Ecto neural progenitor cell (in vitro differentiated cells): Measurements from ENCODE around the gene RBM22.
A peak's percentile ranks its signal among the peaks of the same experiment; 100 is the strongest.
"Not testable (repeated sequence)": the region's sequence is repeated elsewhere in the genome, so short reads cannot be mapped to it uniquely, and the experiment has no call there.

Experiments used
- DNase-seq: peaks from one replicate; pipeline ENCODE4 v3.0.0-alpha.2; 2018; ENCODE audit warnings: low spot score

RBM22 gene

DNA sequence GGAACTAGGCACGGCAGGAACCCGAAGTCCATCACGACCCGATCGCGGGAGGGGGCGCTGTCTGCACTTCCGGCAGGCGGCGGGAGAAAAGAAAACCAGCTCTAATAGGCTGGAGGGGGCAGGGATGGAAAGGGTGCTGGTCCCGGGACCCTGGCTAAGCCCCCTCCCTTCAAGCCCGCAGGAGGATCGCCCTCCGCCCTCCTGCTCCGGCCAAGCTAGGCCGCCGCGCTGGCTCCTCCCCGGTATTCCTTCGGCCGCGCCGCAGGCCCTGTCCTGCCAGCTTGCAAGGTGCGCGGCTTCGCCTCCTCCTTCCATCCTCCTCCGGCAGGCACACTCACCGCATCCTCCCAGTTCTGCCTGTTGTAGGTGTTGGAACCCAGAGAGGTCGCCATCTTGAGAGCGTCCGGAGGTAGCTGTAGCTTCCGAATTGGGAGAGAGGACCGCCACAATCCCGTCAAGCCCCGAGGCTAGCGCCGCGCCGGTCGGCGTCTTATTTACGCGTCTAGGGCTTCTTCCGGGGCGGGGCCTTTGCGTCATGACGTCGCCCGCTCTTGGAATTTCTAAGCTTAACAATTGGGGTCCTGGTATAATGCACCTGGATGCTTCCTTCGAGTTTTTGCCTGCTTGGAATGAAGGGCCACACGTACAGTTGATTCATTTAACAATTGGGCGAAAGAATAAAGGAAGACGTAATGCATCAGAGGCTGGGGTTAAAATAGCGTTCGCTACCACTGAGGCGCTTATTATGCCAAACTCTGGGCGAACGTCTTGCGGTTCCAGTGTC is at the start of gene RBM22:
RBM22 (minus strand) TSS at position 469 of the 784 bp plus-strand sequence; CDS start at position 392, 77 bp downstream.
- peak; percentile 93 for DNase-seq

DNA sequence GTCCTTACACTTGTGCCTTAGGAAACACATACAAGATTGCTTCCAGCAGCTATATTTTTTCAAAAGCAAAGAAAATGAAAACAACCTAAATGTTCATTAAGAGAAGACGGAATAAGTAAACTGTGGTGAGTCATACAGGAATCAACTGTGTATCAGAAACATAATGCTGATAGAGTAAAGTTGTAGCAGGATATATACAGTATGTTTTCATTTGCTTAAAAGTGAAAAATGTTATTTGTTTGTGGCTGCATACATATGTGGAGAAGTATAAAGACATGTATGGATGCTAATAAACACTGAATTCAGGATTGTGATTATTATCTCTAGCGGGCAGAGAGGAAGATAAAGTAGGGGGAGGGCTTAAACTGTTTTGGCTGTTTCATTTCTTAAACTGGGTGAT is 49.6 kb upstream of the RBM22 start:
- DNase-seq = no peak

DNA sequence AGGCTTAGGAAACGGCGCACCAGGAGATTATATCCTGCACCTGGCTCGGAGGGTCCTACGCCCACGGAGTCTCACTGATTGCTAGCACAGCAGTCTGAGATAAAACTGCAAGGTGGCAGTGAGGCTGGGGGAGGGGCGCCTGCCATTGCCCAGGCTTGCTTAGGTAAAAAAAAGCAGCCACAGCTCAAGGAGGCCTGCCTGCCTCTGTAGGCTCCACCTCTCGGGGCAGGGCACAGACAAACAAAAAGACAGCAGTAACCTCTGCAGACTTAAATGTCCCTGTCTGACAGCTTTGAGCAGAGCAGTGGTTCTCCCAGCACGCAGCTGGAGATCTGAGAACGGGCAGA is 42.3 kb upstream of the RBM22 start:
- not testable (repeated sequence) for DNase-seq

DNA sequence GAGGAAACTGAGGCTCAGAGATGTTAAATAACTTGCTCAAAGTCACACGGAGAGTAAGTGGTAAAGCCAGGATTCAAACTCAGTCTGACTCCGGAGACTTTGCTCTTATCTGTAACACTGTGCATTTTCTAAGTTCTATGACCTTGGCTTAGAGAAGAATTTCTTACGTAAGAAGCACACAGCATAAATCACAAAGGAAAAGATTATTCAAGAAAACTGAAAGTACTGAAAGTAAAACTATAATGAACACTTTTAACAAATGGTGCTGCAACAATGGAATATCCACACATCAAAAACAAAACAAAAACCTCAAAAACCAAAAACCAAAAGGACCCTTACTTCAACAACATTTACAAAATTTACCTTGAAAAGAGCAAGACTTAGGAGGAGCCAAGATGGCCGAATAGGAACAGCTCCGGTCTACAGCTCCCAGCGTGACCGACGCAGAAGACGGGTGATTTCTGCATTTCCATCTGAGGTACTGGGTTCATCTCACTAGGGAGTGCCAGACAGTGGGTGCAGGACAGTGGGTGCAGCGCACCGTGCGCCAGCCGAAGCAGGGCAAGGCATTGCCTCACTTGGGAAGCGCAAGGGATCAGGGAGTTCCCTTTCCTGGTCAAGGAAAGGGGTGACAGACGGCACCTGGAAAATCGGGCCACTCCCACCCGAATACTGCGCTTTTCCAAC is 41.7 kb upstream of the RBM22 start:
- DNase-seq = not testable (repeated sequence)

DNA sequence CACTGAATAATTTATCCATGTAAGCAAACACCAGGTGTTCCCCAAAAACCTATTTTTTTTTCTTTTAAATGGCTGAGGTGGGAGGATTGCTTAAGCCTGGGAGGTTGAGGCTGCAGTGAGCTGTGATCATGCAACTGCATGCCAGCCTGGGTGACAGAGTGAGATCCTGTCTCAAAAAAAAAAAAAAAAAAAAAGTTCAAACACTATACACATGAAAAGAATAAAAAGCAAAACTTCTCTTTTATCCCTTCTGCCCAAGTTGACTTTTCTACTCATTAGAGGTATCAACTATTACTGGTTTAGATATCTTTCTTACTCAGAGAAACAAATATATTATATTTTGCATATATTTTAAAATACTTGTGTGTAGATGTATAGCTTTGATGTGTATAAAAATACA is 40.1 kb upstream of the RBM22 start:
- DNase-seq = no peak

DNA sequence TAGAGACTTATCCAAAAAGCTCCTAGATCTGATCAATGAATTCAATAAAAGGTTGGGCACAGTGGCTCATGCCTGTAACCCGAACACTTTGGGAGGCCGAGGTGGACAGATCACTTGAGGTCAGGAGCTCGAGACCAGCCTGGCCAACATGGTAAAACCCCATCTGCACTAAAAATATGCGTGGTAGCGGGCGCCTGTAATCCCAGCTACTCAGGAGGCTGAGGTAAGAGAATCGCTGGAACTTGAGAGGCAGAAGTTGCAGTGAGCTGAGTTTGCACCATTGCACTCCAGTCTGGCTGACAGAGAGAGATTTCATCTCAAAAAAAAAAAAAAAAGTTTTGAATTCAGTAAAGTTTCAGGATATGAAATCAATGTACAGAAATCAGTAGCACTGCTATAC is 38.0 kb upstream of the RBM22 start:
- no peak for DNase-seq

DNA sequence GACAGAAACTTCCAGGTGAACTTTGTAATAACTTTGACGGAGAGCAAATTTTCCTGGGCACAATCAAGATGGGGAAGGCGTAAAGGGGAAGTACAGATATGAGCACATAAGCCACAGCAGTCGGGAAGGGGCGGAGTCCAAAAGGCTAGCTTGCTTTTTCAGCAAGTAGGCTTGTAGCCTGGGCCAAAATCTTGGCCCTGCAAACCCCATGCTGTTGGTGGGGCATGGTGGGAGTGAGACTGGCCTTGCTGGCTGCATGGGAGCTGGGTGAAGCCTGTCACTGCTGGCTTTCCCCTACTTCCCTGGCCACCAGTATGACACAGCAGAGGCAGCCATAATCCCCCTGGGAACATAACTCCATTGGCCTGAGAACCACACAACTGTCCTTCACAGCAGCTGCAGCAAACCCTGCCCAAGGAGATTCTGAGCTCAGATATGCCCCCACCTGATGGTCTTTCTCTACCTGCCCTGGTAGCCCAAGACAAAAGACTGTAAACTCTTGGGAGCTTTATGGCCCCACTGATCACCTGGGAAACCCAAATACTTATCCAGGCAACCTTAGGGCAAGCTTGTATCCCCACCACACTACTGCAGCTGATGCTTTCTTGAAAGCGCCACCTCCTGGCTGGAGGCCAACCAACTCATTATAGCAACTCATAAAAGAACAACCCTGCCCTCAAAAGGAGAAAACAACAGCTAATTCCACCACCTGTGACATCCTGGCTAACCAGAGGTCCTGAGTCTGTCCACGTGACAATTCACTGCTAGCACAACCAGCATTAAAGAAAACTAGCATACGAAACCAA is 33.9 kb upstream of the RBM22 start:
- no peak for DNase-seq

DNA sequence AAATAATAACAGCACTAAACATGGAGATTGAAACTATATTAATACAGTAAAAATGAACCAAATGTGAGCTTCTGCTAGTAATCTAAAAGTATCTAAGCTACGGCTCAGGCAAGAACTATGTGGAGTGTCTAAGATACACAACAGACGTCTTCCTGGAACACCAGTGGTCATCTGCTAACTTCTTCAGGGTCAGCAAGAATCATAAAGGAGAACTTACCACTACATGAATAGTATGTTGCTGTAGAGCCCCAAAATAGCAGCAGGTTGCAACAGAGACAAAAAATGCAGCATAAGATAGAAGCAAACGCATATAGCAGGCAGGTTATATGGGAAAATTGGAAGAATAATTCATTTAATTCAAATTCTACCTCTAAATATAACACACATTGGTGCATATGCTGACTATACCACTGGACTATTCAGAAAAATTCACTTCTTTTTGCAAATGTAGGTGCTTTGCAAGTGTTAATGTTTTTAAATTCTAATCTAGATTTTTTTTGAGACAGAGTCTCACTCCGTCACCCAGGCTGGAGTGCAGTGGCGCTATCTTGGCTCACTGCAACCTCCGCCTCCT is 30.9 kb upstream of the RBM22 start:
- no peak for DNase-seq

DNA sequence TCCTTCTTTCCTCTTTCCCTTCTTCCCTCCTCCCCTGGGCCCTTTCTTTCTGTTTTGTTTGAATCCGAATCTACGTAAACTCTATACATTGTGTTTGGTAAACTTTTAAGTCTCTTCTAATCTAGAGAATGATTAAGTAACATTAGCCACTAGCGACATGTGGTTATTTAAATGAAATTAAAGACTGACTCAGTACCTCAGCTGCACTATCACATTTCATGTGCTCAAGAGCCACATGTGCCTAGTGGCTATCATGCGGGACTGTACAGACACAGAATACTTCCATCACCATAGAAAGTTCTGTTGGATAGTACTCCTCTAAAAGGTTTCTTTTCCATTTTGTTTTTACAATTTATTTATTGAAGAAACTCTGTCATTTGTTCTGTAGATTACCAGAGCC is 29.0 kb upstream of the RBM22 start:
- no peak for DNase-seq

DNA sequence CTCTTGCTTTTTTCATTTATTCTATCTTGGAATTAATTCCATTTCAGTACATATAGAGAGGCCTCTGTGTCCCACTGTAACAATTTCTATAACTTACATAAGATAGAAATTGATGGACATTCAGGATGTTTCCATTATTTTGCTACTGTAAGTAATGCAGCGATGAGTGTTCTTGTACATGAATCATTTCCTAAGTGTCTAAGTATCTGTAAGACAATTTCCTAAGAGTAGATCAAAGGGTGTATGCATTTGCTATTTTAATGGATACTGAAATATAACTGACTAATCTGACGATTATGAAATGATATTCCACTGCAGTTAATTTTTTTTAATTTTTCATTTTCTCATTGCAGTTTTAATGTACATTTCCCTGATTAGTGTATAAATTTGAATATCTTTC is 23.0 kb upstream of the RBM22 start:
- DNase-seq = no peak

DNA sequence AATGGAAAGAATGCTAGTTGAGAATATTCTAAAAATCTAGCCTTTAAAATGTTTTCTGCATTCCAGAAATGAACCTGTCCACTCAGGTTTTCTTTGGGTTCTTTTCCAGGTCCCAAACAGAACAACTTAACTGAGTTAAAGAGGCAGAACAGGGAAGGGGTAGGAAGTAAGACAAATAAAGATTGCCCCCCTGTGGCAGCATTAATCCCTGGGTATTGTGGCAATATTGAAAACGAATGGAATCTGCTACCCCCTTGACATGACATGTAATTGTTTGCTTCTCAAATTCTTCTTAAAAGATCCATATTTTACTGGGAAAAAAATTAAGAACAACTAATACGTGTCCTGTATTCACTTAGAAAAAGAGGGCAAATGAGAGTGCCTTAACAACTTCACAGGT is 9.3 kb upstream of the RBM22 start:
- no peak for DNase-seq

DNA sequence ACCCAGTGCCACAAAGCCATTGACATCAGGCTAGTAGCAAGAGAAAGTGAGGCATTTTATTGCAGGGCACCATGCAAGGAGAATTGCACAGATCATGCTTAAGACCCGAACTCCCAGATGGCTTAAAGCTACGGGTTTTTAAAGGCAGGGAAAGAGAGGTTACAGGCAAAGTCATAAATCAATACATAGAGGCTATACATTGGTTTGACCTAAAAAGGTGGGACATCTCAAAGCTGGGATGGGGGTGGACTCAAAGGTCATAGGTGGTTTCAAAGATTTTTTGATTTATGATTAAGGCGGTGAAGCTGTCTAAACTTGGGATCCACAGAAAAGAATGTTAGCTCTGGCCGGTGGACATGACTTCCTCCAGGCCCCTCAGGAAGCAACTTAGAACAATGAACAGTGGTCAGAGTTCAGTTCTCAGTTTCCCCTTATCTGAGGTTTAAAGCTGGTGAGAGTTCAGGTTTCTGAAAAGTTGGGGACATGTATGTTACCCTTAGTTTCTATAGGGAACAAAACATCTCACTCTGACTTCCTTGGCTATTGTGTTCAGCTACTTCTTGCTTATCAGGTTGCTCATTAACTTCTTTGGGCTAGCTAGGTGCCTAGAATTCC is 6.0 kb upstream of the RBM22 start:
- DNase-seq = no peak

DNA sequence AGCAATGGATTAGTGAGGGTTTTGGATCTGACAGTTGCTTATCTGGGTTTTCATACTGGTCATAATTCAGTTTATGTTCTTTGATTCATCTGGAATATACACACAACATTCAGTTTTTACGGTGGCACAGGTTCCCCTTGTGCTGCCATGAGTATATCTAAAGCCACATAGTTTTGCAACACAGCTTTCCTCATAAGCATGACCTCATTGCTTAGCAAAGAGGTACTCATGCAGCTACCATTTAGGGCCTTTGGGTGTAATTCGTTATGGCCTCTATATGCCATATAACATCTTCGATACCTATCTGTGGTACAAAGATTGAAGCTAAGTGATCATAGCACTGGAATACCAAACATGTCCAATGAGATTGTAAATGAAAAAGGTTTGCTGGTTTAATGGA is 2.9 kb upstream of the RBM22 start:
- DNase-seq = no peak

DNA sequence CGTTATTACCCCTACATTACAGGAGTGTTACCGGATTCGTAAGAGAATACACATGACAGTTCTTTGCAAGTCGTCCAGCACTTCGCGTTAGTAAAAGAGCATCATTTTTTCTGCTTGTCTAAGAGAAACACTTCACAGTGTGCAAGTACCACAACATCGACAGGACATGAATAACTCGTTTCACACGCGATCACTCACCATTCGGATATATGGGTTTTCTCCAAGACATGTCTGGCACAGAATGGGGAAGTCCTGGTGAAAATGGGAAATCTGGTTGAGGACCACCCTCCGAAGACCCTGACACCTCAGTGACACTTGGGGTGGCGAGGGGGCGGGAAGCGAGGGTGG is 642 bp downstream of the RBM22 start:
- DNase-seq = no peak

DNA sequence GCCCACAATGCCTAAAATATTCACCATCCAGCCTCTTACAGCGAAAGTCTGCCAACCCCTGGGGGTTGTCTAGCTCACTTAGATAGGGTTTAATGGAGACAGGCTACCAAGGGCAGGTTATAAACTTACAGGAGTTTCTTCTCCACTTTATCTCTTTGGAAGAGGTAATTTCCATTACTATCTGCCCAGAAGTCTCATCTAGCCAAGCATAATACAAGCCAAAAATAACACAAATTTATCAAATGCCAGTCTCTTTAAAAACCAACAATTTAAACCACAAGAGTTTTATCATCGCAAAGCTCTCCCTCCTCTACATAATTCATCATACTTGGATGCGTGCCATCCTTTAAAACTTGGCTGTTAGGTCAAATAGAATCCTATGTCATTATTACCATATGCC is 6.2 kb downstream of the RBM22 start:
- no peak for DNase-seq

DNA sequence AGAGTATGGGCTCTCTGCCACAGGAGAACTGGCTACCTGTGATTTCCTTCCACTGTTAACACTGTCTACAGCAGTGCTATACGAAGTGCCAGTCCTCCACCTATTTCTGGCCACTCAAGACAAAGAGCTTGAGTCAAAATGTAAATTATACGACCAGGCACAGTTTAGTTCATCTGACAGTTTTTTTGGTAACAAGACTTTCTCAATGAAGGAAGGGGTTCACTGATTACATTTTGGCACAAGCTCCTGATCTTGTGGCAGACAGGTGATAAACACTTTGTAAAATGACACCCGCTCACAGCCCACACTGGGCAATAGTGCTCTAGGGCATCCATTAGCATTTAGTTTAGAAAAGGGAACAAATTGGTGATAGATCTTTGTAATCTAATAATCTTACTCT is 8.6 kb downstream of the RBM22 start:
- no peak for DNase-seq

DNA sequence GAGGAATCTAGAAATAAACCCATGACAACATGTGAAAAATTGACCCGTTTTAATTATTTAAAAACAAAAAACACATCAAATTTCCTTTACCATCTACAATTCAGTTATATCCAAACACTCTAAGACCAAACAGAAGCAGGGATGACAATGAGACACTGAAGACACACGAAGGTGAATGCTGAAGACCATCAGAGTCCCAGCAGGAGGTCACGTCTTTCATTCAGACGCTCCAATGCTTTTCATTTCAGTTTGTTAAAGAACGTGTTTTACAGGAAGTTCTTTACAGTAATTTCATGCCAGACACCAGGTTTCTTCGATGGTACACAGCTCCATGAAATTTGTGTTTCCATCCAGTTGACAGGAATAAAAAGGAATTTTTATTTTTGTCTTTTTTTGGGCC is 10.1 kb downstream of the RBM22 start:
- no peak for DNase-seq

DNA sequence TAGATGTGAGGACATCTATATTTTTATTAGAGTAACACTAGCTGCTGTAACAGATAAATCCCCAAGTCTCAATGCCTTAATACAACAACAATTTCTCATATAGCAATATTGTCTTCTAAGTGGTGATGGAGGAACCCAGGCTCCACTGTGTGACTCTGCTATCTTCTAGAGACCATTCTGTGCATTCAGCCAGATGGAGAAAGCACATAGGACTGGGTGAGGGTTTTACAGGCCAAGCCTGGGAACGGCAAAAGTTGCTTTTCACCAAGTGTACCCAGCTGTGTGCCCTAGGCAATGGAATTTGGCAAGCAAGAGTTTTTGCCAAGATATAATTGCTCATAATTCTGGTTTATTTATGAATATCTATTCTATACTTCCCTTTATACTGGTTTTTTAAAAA is 11.7 kb downstream of the RBM22 start:
- DNase-seq = no peak

DNA sequence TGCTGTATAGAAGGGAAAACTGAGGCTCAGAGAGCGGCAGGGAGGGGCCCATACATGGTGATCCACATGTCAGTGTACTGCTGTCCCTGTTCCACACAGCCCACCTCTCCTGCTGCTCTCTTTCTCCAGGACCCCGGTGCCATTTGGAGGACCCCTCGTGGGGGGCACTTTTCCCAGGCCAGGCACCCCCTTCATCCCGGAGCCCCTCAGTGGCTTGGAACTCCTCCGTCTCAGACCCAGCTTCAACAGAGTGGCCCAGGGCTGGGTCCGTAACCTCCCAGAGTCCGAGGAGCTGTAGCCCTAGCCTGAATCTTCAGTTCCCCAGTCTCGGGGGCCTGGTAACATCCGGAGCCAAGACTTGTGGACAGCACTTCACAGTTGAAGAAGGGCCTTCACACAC is 24.3 kb downstream of the RBM22 start:
- no peak for DNase-seq

DNA sequence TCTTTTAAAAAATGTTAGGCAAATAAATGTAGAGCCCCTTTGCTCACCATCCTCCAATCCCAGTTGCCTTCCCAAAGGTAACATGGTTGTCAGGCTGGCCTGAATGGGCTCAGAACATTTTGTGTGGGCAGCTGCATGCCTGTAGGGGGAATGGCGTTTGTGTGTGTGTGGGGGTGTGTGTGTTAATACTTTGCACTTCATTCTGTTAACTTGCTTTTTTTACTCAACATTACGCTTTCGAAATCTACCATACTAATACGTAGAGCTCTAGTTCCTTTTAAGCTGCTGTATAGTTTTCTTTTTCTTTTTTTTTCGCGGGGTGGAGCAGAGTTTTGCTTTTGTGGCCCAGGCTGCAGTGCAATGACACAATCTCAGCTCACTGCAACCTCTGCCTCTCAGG is 25.8 kb downstream of the RBM22 start:
- no peak for DNase-seq

DNA sequence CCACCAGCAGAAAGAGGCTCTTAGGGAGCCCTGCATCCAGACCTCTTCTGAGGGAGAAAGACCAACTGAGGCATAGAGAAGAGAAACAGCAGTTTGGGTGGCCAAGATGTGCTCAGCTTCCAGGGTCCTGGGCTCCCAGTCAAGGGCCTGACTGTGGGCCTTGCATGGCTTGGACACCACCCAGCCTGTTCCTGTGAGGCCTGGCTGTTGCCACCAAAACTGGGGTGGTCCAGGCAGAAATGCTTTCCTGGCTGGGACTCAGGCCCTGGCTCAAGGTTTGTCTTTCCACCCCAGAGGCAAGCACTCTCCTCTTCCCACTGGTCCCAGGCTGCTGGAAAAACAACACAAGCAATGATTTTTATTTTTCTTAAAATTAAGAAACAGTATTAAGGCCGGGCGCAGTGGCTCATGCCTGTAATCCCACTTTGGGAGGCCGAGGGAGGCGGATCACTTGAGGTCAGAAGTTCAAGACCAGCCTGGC is 26.5 kb downstream of the RBM22 start:
- no peak for DNase-seq

DNA sequence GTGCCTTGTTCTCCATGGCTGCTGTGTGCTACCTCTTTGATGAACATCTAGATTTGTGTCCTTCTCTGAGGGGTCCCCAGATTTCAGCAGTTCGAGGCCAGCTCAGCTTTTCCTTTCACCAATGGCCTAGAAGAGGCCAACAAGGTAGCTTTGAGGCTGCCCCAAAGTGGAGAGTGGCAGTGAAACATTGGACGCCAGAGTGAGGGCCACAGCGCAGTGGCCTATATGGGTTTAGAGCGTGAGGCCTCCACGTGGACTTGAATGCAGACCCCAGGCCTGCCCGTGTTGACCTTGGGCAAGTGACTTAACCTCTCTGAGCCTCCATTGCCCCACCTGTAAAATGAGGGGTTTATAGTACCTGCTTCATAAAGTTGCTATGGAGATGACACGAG is 28.0 kb downstream of the RBM22 start:
- DNase-seq = no peak
